Large intestine (tissue), 3 donors: ENCODE results near the gene GNAO1. TPM values are rescaled to one million over a fixed set of nuclear protein-coding genes. Genes with fewer than 3 reads are reported as not detected.

Experiments used
- DNase-seq, 2 donors: peaks; one replicate each; pipeline versions ENCODE4 v3.0.0 to v3.0.0-alpha.2; 2013
- H3K27ac ChIP-seq: one replicate; pipeline ENCODE4 v1.5.1; 2013; ENCODE audit warnings: low read length
- H3K27me3 ChIP-seq: 2 replicates; pipeline ENCODE4 v1.6.1; 2013; ENCODE audit warnings: low read length; ENCODE audit not compliant: control insufficient read depth, insufficient read depth
- H3K36me3 ChIP-seq: 2 replicates; pipeline ENCODE4 v1.6.1; 2013; ENCODE audit warnings: low read length; ENCODE audit not compliant: control insufficient read depth, insufficient read depth
- H3K4me1 ChIP-seq: one replicate; pipeline ENCODE4 v1.6.1; 2013; ENCODE audit warnings: low read length; ENCODE audit not compliant: control insufficient read depth, insufficient read depth
- H3K4me3 ChIP-seq: one replicate; pipeline ENCODE4 v1.5.1; 2013; ENCODE audit warnings: low read length
- H3K9me3 ChIP-seq: one replicate; pipeline ENCODE4 v1.6.1; 2013; ENCODE audit warnings: mild to moderate bottlenecking, low read depth, low read length, moderate library complexity; ENCODE audit not compliant: control insufficient read depth
- WGBS: methylation state at CpG from one replicate; pipeline ENCODE4 v1.1.5; 2013; ENCODE audit warnings: low lambda C conversion rate; ENCODE audit not compliant: insufficient coverage; 5-methylcytosine and 5-hydroxymethylcytosine counted together
- polyA plus RNA-seq: library from polyadenylated mRNA; unstranded; fragments of 120-200 nt; gene quantifications from one replicate; pipeline ENCODE4 v1.2.1, GENCODE V29; 2013

Gene GNAO1
- polyA plus RNA-seq, 1 donor: 15.9 TPM

DNA sequence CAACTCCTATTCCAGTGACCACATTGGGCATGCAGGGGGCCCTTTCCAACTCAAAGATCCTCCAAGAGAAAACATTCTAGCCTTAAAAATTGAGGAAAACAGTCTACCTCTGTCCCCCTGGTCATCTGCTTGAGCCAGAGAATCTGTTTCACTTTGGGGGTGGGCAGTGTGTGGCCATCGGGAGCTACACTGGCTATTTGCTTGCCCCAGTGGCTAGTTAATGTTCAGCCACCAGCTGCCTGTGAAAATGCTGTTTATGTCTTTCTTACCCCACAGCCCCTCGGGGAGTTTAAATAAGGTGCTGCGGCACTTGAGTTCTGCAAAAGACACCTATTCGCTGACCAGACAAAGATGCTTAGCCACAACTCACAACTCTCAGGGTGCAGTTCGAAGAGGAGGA, 43.4 kb downstream of the GNAO1 start:
- WGBS: no CpG with 5 or more reads among the region's 5 CpGs
- H3K4me3 ChIP-seq: no peak overlapping the region
- no peaks in the 10 kb centered on the region for H3K27me3 ChIP-seq
- H3K9me3 ChIP-seq: no peaks in the 10 kb centered on the region
- no peak for DNase-seq
- H3K4me1 ChIP-seq: no peaks in the 10 kb centered on the region
- H3K36me3 ChIP-seq: no peaks in the 10 kb centered on the region
- no peak overlapping the region for H3K27ac ChIP-seq

DNA sequence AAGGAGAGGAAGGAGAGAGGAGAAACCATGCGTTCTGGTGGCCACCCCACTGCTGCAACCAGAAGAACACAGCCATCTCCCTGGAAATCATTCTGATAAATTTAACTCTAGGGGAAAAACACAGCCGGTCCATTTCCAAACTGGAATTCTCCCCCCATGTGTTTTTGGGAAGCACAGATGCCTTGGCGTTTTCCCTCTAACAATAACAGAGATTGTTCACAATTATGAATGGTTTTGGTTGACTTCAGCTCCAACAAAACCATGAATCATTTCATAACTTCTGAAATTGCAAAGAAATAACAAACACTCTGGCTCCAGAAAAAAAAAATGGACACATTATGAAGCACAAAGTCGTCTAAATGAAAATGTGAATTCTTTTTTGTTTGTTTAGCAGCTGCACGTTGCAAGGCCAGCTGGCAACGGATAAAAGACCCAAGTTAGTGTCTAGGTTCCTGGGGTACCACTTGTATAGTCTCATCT, 46.2 kb downstream of the GNAO1 start:
- DNase-seq: no peak
- Histone ChIP-seq H3K36me3 (no peaks in the 10 kb centered on the region), H3K9me3 (no peaks in the 10 kb centered on the region), H3K4me3 (no peak overlapping the region), H3K4me1 (no peaks in the 10 kb centered on the region), H3K27ac (no peak overlapping the region), H3K27me3 (no peaks in the 10 kb centered on the region)
- no CpG with 5 or more reads among the region's 6 CpGs for WGBS

GRCh38 chr16:56238188-56238587, 46.9 kb downstream of the GNAO1 start:
- WGBS: no CpG with 5 or more reads among the region's 3 CpGs
- Histone ChIP-seq H3K9me3 (no peaks in the 10 kb centered on the region), H3K27me3 (no peaks in the 10 kb centered on the region), H3K27ac (no peak overlapping the region), H3K36me3 (no peaks in the 10 kb centered on the region), H3K4me1 (no peaks in the 10 kb centered on the region), H3K4me3 (no peak overlapping the region)
- no peak for DNase-seq

- no CpG with 5 or more reads among the region's 2 CpGs for WGBS
- Histone ChIP-seq H3K27me3 (no peaks in the 10 kb centered on the region), H3K4me3 (no peak overlapping the region), H3K36me3 (no peaks in the 10 kb centered on the region), H3K27ac (no peak overlapping the region), H3K9me3 (no peaks in the 10 kb centered on the region), H3K4me1 (no peaks in the 10 kb centered on the region)
- DNase-seq: no peak
These were observed 50.3 kb downstream of the GNAO1 start for GRCh38 chr16:56241596-56241995.

DNA sequence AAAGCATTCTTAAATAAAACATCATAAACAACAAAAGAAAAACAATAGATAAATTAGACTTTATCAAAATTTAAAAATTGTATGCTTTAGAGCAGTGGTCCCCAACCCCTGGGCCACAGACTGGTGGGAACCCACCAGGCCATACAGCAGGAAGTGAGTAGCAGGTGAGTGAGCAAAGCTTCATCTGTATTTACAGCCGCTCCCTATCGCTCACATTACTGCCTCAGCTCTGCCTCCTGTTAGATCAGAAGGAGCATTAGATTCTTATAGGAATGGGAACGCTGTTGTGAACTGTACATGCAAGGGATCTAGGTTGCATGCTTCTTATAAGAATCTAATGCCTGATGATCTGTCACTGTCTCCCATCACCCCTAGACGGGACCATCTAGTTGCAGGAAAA, 51.5 kb downstream of the GNAO1 start:
- H3K4me3 ChIP-seq: no peak overlapping the region
- no peak for DNase-seq
- H3K27ac ChIP-seq: no peak overlapping the region
- H3K27me3 ChIP-seq: no peaks in the 10 kb centered on the region
- WGBS: no CpG with 5 or more reads among the region's 4 CpGs
- H3K4me1 ChIP-seq: no peaks in the 10 kb centered on the region
- H3K9me3 ChIP-seq: no peaks in the 10 kb centered on the region
- H3K36me3 ChIP-seq: no peaks in the 10 kb centered on the region

DNA sequence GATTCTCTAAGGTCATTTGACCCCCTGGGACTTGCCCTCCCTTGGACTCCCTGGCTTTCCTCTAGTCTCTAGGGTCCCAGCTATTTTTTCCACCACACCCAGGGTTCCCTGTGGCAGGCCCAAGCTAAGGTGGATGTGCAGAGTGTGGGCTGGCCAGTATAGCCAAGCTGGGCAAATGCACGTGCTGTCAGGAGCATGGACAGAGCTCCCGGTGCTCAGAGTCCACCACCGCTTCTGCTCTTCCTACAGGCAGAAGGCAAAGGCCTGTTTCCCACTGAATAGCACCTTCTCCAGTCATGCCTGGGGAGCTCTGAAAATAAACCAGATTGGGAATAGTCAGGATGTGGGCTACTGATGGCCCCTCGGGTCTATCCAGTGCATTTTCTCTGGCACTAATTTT, 53.3 kb downstream of the GNAO1 start:
- no CpG with 5 or more reads among the region's 4 CpGs for WGBS
- Histone ChIP-seq H3K9me3 (no peaks in the 10 kb centered on the region), H3K27ac (no peak overlapping the region), H3K36me3 (no peaks in the 10 kb centered on the region), H3K27me3 (no peaks in the 10 kb centered on the region), H3K4me3 (no peak overlapping the region), H3K4me1 (no peaks in the 10 kb centered on the region)
- no peak for DNase-seq

DNA sequence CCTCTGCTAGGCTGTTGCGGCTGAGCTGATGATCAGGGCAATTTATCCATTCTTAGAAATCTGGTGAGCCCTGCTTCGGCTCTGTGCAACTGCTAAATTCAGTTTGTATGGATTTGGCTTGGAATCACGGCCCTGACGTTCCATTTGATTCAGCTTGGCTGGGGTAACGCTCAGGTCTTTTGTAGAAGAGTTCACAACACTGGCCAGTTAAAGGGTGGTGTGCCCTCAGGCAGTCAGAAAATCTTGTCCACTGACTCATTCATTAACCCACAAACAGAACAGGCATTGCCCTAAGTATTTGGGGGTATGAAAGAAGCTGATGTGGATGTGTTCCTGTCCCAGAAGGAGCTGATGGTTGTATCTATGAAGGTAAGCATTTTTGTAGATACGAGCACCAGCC, 53.9 kb downstream of the GNAO1 start:
- Histone ChIP-seq H3K9me3 (no peaks in the 10 kb centered on the region), H3K27ac (no peak overlapping the region), H3K27me3 (no peaks in the 10 kb centered on the region), H3K4me1 (no peaks in the 10 kb centered on the region), H3K36me3 (no peaks in the 10 kb centered on the region), H3K4me3 (no peak overlapping the region)
- DNase-seq: no peak
- WGBS: no CpG with 5 or more reads among the region's 6 CpGs

GRCh38 chr16:56246051-56246817, 54.9 kb downstream of the GNAO1 start:
- no peak overlapping the region for H3K4me3 ChIP-seq
- no peaks in the 10 kb centered on the region for H3K27me3 ChIP-seq
- H3K36me3 ChIP-seq: no peaks in the 10 kb centered on the region
- H3K9me3 ChIP-seq: no peaks in the 10 kb centered on the region
- H3K4me1 ChIP-seq: no peaks in the 10 kb centered on the region
- no CpG with 5 or more reads among the region's 13 CpGs for WGBS
- H3K27ac ChIP-seq: no peak overlapping the region
- peak in 1 of 2 donors; percentile 18 for DNase-seq

- Histone ChIP-seq H3K27ac (no peak overlapping the region), H3K9me3 (no peaks in the 10 kb centered on the region), H3K4me1 (no peaks in the 10 kb centered on the region), H3K36me3 (no peaks in the 10 kb centered on the region), H3K27me3 (no peaks in the 10 kb centered on the region), H3K4me3 (no peak overlapping the region)
- WGBS: 80% methylated on average over 1 of the region's 8 CpGs
- no peak for DNase-seq
These were observed 55.7 kb downstream of the GNAO1 start for GRCh38 chr16:56247018-56247417.

DNA sequence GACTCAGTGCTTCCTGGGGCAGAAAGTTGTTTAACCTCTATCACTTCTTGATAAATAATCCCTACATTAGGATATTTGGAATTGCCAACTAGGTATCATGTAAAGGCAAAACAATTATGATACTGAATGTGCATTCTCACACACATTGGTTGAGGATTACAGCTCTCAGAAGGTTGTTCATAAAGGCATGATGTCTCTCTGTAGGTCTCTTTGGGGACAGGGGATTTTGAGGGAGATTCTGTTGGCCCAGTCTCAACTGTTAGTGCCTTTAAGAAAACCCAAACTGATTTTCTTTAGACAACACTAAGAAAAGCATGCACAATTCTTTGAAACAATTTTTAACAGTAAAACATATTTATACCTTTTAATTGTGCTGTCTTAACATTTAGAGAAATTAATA, 56.5 kb downstream of the GNAO1 start:
- Histone ChIP-seq H3K9me3 (no peaks in the 10 kb centered on the region), H3K4me1 (no peaks in the 10 kb centered on the region), H3K27me3 (no peaks in the 10 kb centered on the region), H3K27ac (no peak overlapping the region), H3K36me3 (no peaks in the 10 kb centered on the region), H3K4me3 (no peak overlapping the region)
- no peak for DNase-seq

GRCh38 chr16:56252835-56253234, 61.5 kb downstream of the GNAO1 start:
- Histone ChIP-seq H3K4me1 (peaks cover 2% of the 10 kb centered on the region), H3K27ac (no peak overlapping the region), H3K36me3 (no peaks in the 10 kb centered on the region), H3K4me3 (no peak overlapping the region), H3K27me3 (no peaks in the 10 kb centered on the region), H3K9me3 (no peaks in the 10 kb centered on the region)
- DNase-seq: no peak
- no CpG with 5 or more reads among the region's 4 CpGs for WGBS
